ENCODE results near the gene MMRN2.
"Not testable (repeated sequence)": the region's sequence is repeated elsewhere in the genome, so short reads cannot be mapped to it uniquely, and the experiment has no call there.

The MMRN2 gene

DNA sequence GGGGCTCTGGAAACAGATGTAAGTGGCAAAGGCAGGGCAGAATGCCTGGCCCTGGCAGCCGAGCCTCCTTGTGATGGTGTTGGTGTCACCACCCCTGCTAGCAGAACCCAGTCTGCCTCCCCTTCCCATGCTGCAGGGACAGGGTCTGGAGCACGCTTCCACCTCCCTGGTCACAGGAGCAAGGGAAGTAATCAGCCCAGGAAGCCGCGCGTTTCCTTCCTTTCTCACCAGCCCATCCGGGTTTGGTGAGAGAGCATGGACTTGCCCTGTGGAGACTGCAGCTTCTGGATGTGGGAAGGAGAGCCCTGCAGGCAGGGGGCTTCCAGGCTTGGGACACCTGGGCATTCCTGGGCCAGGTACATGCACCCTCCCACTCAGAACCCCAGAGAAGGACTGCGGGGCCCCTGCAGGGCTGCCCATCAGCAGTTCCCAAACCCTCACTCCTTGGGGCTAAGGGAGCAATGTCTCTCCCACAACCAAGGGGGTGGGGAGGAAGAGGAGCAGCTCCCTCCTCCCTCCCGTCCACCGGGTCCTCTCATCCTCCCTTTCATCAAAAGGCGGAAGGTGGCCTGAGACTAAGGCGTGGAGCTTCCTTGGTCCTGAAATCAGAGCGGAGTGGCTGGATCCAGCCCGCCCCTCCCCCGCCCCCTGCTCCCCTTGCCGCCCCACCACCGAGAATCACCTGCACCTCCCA, 1.8 kb downstream of the MMRN2 start:
- no peak for DNase-seq

DNA sequence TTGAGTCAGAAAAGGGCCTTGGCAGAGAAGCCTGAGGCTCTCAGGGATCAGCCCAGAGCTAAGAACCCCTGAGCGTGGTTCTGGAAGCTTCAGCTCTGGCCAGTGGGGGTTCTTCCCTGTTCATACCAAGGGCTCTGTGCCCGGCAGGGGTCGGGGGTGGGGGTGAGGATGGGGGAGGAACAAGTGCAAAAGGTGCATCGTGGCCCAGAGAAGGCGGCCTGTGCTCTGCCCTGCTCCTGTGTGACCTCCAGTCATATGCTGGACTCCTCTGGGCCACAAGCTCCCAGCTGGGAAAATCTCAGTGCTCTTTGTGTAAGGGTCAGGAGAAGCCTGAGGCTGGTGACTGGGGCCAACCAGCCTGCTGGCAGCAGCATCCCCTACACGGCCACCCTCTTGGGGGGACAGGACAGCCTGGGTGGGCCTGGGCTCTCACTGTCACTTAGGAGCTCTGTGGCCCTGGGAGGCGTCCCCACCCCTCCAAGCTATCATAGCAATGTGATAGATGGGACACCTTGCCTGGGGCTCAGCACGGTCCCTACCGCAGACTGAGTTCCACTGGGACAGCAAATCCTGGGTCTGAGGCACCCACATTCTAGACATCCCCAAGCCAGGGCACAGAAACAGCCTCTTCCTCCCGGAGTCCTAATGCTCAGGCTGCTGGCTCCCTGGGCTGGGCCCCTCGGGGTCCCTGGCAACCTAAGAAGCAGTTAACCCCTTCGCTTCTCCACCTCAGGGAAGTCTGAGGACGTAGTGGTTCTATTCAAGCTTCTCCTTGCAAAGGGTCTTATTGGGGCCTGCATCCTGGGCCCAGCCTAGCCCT, 2.5 kb downstream of the MMRN2 start:
- no peak for DNase-seq

DNA sequence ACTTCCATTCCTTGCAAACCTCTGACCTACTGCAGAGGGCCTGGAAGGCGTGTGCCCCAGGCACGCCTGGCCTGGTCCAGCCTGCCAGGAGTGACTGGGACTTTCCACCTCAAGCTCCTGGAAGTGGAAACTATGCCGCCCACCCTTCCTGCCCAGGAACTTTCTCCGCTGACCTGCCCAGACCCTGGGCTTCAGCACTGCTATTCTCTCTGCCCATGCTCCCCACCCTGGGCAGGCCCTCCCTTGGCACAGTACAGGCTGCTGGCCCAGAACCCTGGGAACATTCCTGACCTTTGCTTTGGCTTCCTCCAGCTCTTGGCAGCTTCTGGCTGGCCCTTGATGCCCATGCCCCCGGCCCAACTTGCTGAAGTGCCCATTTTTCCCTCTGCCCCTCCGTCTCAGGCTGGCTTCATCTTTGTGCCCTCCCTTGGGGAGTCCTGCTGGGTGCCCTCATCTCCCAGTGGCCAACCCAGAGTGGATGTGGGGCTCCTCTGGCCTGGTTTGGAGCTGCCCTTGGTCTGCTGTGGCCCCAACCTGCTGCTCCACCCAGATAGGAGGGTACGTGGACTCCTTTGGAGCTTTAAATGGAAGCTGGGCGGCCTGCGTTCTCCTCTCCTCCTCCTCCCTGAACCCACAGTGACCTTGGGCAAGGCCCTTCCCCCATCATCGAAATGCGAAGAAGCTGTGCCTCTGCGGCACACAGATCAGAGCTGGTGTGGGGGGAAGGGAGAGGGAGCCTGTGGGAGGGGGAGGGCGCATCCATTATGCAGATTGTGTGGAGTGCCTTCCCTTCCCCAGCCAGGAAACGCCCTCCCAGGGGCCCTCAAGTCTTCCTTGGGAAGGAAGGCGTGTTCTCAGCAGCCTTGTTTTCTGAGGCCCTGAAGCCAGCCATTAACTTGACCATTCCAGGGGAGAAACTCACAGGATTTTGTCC, 3.4 kb downstream of the MMRN2 start:
- DNase-seq = no peak

DNA sequence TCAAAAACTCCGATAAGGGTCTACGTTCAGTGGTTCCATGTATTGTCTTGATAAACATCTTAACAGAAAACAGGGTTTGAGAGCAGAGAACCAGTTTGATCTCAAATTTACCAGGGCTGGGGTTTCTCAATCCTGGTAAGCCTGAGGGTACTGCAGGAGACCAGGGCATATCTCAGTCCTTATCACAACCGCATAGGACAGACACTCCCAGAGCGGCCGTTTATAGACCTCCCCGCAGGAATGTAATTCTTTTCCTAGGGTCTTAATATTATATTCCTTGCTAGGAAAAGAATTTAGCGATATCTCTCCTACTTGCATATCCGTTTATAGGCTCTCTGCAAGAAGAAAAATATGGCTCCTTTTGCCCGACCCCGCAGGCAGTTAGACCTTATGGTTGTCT, 4.7 kb downstream of the MMRN2 start:
- DNase-seq = not testable (repeated sequence)

DNA sequence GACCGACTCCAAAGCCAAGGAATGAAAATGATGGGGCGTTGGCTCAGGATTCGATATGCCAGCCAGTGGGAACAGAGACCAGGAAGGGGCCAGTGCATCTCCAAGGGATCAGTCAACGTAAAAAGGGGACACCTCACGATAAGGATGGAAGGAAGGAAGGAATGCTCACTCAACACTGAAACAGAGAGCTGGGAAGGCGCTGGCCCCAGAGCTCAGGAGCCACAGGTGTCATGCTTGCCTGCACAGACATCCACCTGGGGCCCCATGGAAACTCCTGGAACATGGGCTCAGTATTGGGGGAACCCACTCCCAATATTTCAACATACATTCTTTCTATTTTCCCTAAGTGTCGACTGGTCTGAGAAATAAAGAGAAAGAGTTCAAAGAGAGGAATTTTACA, 5.3 kb downstream of the MMRN2 start:
- DNase-seq = no peak

DNA sequence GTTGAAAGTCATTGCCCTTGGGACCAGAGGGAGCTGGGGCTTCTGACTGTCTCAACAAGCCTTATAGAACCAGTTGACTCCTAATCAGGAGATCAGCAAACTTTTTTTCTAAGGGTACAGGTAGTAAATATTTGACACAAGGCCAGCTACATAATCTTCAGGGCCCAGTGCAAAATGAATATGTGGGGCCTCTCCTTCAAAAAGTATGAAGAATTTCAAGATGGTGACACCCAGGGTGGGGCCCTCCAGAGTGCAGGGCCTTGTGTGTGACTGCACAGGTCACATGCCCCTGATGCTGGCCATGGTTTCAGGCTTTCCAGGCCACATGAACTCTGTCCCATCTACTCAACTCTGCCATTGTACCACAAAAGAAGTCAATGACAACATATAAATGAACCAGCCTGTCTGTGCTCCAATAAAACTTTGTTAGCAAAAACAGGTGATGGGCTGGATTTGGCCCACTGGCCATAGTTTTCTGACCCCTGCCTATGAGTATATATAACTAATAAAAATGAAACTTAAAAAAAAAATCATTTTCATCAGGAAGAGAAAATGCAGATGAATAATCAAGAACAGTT, 6.1 kb downstream of the MMRN2 start:
- DNase-seq = no peak

DNA sequence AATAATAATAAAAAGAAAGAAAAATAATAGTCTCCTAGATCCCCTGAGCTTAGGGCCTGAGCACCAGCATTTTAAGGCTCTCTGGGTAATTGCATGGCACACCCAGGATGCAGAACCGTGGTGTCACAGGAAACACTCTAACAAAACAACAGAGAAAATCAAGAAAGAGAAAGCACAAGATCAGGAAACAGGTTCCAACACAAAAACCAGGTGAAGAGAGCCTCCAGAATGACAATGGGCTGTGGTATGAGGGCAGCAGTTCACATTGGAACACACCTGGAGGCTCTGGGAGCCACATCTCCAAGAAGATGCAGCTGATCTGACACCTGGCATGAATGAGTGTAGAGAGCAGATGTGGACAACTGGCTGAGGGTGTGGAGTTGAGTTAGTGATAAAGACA, 7.1 kb downstream of the MMRN2 start:
- no peak for DNase-seq

DNA sequence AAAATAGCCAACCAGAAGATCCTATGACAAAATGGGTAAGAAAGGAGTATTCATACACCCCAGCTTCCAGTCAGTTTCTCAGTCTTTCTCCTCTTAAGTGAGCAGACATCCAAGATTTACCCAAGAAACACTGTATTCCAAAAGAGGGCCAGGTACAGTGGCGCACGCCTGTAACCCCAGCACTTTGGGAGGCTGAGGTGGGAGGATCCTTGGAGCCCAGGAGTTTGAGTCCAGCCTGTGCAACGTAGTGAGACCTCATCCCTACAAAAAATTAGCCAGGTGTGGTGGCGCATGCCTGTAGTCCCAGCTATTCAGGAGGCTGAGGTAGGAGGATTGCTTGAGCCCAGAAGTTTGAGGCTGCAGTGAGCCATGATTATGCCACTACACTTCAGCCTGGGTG, 9.6 kb downstream of the MMRN2 start:
- not testable (repeated sequence) for DNase-seq

DNA sequence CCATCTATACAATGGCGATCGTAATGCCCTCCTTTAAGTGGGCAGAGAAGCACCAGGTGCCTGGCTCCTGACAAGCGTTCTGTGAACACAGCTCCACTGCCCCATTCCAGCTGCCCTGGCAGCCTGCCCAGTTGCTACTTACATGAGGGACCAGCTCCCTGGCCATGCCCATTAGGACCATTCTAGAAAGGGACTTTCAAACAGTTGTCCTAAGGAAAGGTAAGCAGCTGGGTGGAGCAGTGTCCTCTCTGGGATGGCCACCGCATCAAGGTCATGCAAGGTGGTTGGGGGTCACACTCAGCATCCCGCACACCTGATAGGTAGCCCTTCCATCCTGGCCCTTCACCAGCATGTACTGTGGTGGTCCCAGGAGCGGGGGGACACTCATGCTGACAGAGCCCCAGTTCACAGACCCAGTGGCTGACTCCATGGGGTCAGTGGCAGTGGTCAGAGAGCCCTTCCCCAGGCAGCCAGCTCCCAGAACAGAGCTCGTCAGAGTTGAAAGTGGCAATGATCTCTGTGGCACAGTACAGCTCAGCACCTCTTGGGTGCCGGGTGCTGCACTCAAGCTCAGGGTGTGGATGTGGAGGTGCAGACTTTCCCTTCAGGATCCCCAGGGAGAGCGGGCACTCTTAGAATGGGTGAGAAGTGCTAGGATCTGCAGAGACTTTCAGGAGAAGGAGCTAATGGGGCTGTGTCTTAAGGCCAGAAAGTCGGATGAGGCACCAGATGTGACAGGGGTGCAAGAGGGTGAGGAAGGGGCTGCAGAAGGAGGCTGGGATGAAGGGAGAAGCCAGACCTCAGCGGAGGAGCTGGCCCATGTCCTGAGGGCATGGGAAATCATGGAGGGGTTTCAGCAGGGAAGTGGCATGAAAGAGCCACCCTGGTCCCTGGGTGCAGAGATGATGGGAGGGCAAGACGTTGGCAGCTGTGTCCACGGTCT, 10.9 kb downstream of the MMRN2 start:
- no peak for DNase-seq

DNA sequence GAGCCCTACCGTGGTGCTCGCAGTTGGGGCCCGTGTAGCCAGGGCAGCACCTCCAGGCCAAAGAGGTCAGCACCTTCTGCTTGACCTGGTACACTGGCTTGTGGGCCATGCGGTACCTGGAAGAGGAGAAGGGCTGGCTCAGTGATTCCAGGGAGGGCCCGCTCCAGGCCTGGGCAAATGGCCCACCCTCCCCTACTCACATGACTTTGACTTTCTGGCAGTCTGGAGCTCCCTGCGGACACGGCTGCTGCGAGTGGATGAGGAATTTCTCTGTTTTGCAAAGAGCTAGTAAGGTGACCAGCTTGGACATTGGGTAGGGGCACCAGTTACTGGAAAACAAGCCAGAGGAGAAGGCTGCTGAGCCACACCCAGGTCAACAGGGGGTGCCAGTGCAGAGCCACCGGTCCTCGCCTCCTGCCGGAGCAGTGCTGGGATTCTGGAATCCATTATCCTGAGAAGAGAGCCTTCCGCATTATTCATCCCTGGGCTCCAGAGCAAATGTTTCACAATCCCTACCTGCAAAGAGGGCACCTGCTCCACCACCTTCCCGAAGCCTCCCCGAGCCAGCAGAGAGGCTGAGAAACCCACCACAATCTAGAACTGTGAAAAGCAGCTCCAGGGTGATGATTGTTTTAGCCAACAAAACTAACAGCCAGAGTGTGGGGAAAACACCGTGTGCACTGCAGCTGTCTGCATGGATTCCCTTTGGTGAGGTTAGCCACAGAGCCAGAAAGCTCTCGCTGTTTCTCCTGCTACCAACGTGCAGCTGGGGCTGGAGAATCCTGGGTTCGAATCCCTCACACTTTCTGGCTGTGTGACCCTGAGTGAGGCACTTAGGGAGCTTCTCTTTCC, 11.8 kb downstream of the MMRN2 start:
- DNase-seq = no peak

DNA sequence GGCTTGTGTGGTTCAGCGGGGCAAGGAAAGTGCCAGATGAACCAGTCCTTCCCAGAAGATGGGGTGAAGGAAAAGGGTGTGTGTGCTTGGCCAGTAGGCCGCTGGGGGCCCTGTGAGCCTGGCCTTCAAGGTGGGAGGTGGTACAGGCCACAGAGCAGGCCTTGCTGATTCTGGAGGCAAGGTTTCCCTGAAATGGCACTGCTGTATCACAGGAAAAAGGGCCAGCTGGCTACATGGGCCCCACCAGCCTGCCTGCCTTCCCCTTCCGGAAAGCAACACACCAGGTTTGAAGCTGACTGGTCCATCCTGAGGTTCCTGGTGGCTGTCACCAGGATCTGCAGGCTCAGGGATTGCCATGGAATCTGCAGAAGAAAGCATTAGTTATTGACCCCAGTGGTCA, 12.5 kb downstream of the MMRN2 start:
- DNase-seq = no peak

DNA sequence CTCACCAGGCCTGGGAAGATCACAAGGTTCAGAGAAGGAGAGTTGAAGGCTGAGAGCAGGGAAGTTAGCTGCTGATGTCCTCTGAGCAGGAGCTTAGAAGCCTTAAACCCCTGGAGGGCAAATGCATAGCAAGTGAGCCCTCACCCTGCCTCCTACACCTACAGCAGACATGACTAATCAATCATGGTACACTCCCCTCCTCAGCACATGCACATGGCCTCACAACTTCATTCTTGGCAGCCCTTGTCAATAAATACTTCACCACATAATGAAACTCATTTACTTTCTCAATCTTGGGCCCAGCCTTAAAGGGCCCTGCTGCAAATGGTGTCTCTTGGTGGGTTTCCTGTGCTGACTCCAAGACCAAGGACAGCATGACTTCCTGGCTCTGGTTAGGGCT, 12.9 kb downstream of the MMRN2 start:
- DNase-seq = no peak

DNA sequence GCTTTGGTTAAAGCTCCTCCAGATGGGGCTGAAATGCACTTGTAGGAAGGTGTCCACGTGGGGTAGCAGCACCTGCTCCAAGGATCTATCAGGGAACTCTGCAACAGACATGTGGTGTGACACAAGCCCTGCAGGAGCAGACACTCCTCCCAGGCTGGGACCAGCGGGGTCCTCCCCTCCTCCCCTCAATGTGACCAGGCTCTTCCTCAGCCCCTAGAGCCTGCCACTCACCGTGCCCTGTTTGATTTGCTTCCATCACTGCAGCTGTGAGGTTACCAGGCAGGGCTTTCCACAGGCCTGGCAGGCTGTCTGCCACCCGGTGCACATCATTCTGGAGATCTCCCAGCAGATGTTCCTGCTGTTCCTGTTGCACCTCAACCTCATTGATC, 13.4 kb downstream of the MMRN2 start:
- DNase-seq = no peak

DNA sequence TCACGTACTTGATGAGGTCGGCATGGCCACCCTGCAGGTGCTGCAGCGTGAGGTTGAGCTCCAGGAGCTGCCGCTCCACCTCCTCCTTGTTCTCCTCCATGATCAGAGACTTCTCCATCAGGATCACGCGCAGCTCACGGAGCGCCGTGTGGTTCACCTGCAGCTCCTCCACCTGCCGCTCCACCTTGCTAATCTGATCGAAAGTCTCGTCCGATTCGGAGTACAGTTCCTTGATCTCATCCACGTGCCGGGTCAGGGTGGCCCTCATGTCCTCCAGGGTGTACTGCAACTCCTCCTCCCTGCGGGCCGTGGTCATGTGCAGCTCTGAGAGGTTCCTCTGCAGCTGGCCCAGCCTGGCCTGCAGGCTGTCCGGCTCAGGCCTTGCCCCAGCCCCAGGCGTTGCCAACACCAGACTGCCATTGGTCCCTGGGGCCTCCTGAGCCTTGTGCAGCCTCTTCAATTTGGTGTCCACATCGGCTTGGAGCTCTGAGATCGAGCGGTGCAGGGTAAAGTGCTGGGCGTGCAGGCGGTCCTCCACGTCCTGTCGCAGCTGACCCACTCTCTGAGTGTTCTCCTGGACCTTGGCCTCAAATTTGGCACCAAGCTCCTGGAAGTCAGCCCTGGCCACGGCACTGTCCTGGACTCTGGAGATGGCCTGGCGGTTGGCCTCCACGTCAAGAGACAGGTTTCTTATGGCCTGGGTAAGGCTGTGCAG, 13.9 kb downstream of the MMRN2 start:
- no peak for DNase-seq

DNA sequence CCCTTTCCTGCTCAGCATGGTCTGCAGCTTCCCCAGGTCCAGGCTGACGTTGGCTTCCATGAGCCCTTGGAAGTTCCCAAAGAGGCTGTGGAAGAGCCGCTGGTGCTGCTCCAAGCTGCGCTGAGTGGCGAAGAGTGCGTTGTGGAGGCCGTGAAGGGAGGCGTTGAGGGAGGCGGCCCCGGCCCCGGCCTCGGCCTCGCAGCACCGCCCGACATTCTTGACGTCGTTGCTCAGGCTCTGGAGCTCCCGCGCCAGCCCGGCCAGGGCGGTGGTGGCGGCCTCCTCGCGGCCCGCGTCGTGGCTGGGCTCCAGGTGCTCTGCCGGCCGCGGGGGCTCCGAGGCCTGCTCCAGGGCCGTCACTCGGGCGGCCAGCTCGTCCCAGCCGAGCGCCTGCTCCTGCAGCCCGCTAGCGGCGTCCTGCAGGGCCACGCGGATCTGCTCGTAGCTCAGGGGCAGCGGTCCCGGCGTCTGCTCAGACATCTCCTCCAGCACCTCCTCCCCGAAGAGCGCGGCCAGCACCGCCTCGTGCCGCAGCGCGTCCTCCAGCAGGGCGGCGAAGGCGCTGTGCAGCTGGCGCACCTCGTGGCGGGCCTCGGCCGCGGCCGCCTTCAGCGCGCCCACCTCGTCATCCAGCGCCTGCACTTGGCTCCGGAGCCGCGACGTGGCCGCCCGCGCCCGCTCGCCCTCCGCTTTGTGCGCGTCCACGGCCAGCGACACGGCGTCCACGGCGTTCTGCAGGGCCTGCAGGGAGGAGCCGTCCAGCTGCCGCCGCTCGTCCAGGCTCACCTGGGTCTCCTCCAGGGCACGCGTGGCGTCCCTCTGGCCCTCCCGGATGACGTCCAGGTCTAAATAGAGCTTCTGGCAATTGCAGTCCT, 14.7 kb downstream of the MMRN2 start:
- DNase-seq = no peak

DNA sequence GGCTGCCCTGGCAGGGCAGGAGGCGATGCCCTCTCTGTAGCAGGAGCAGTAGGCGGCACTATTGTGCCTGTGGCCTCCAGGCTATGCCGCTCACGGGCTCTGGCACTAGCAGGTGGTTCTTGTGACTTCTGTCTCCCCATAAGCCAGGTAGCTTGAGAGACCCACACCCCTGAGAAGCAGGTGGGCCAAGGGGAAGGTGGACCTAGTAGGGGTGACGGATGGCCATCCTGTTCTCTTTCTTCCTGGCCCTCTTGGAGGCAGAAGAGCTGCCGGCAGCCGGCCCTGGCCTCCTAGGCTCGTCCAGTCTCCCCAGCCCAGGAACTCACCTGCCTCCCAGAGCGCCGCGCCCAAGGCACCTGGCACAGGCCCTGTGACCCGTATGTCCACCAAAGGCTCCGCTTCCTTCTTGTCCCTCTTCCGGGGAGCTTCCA, 15.4 kb downstream of the MMRN2 start:
- DNase-seq = no peak

DNA sequence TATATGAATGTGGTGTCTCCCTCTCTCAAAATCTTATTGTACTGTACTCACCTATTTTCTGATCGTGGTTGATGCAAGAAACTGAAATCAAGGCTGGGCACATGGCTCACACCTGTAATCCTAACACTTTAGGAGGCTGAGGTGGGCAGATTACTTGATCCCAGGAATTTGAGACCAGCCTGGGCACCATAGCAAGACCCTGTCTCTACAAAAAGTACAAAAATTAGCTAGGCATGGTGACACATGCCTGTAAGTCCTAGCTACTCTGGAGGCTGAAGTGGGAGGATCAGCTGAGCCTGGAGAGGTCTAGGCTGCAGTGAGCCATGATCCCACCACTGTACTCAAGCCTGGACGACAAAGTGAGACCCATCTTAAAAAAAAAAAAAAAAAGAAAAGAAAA, 16.0 kb downstream of the MMRN2 start:
- no peak for DNase-seq

DNA sequence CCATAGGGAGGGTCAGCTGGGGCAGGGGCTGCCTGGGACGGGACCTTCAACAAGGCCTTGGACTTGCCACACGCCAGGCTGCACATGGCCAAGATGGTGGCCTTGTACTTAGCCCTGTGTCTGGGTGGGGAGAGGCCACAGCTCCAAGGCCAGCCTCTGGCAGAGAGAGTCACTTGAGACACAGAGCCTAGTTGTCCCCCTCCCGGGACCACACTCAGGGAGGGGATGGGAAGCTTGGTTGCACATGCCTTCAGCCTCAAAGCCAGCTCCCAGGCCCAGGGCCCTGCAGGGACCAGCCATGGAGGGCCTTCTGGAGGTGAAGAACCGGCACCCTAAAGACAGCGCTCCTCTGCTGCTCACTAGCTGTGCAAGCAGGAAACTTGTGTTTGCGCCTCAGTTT, 16.7 kb downstream of the MMRN2 start:
- DNase-seq = no peak

DNA sequence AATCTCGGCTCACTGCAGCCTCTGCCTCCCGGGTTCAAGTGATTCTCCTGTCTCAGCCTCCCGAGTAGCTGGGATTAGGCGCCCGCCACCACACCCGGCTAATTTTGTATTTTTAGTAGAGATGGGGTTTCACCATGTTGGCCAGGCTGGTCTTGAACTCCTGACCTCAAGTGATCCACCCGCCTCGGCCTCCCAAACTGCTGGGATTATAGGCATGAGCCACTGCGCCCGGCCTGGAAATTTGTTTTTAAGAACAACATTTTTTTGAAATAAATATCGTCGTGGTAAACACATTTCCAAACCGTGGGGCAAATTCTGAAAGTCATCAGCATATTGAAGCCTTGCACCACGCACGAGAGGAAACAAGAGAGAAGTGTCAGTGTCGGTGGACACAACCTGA, 17.3 kb downstream of the MMRN2 start:
- not testable (repeated sequence) for DNase-seq
